ENCODE data around the gene NIT2. TPM values are rescaled to one million over a fixed set of nuclear protein-coding genes. Genes with fewer than 3 reads are reported as not detected.
"Not testable (repeated sequence)": the region's sequence is repeated elsewhere in the genome, so short reads cannot be mapped to it uniquely, and the experiment has no call there.

The NIT2 gene
- 9.4 TPM in 2 replicates for total RNA-seq

- DNase-seq (ENCODE audit: low read depth in 2 of 2): peak; percentile 56 to 88
Measured at GRCh38 chr3:100334488-100335351, at the start of gene NIT2. NIT2 (plus strand) TSS chr3:100334757; CDS start chr3:100334792, 35 bp downstream.

- DNase-seq (ENCODE audit: low read depth in 2 of 2): no peak
Measured at GRCh38 chr3:100288288-100288894, 46.2 kb upstream of the NIT2 start.

GRCh38 chr3:100289339-100289738, 45.2 kb upstream of the NIT2 start:
- peak; percentile 9 to 63 for DNase-seq (ENCODE audit: low read depth in 2 of 2)

GRCh38 chr3:100295089-100295488, 39.5 kb upstream of the NIT2 start:
- no peak for DNase-seq (ENCODE audit: low read depth in 2 of 2)

- DNase-seq (ENCODE audit: low read depth in 2 of 2): peak in 1 of 2 donors; percentile 28
Measured at GRCh38 chr3:100297784-100298183, 36.8 kb upstream of the NIT2 start.

GRCh38 chr3:100299016-100299415, 35.5 kb upstream of the NIT2 start:
- DNase-seq (ENCODE audit: low read depth in 2 of 2): peak; percentile 71 to 78

DNA sequence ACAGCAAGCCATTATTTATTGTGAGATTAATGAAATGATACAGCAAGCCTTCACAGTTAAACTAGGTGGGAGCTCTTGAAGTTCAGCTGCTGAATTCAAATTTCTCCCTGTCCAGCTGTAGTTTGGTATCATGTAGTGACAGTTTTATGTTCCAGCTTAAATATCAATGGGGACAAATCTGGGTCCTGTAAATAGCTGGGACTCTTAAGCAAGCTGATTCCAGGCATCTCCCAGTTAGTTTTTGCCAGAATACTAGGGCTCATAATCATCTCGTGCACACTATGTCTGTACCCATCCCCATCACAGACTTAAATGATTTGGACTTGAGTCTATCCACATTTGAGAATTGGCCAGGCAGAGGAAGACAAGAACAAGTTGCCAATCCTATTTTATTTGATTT, 27.9 kb upstream of the NIT2 start:
- no peak for DNase-seq (ENCODE audit: low read depth in 2 of 2)

- no peak for DNase-seq (ENCODE audit: low read depth in 2 of 2)
Measured at GRCh38 chr3:100310355-100310965, 24.1 kb upstream of the NIT2 start.

- DNase-seq (ENCODE audit: low read depth in 2 of 2): no peak
Measured at GRCh38 chr3:100311011-100311410, 23.5 kb upstream of the NIT2 start.

GRCh38 chr3:100316641-100317069, 17.9 kb upstream of the NIT2 start:
- DNase-seq (ENCODE audit: low read depth in 2 of 2): peak; percentile 43 to 56

- no peak for DNase-seq (ENCODE audit: low read depth in 2 of 2)
Measured at GRCh38 chr3:100317912-100318311, 16.6 kb upstream of the NIT2 start.

DNA sequence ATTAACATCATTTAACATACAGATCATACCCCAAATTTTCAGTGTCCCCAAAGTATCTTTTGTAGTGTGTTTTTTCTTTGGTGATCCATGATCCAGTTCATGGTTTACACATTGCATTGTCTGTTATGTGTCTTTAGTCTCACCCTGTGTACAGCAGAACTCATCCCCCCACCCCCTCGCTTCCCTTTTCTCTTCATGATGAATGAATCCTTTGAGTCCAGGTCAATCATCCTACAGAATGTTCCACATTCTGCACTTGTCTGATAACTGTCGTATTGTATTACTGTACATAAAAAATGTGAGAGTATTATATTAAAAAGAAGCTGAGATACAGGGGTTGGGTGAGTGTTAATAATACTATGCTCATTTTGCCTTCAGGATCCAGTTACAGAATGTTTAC, 14.6 kb upstream of the NIT2 start:
- no peak for DNase-seq (ENCODE audit: low read depth in 2 of 2)

DNA sequence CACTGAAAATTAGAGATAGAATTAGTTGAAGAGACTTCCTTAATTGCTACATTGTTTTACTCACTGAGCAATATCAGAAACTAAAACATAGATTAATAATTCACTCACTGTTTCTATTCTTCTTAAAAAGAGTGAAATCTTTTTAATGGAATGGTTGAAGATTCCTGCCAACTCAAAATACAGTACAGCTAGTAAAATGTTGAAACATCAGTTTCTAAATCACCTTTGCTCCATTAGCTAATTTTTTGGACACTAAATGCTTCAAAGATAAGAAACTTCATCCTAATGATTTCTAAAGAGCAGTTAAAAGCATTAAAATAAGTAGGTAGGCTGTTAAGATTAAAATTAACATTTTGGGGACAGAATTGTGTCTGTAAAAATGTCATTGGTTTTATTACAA, 10.5 kb upstream of the NIT2 start:
- no peak for DNase-seq (ENCODE audit: low read depth in 2 of 2)

GRCh38 chr3:100325827-100326226, 8.7 kb upstream of the NIT2 start:
- no peak for DNase-seq (ENCODE audit: low read depth in 2 of 2)

DNA sequence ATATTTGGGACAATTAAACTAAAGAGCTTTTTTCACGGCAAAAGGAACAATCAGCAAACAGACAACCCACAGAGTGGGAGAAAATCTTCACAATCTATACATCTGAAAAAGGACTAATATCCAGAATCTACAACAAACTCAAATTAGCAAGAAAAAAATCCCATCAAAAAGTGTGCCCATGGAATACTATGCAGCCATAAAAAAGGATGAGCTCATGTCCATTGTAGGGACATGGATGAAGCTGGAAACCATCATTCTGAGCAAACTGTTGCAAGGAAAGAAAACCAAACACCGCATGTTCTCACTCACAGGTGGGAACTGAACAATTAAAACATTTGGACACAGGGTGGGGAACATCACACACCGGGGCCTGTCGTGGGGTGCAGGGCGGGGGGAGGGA, 7.2 kb upstream of the NIT2 start:
- DNase-seq (ENCODE audit: low read depth in 2 of 2): not testable (repeated sequence)

- DNase-seq (ENCODE audit: low read depth in 2 of 2): no peak
Measured at GRCh38 chr3:100329800-100330489, 4.6 kb upstream of the NIT2 start.

- DNase-seq (ENCODE audit: low read depth in 2 of 2): no peak
Measured at GRCh38 chr3:100330651-100331050, 3.9 kb upstream of the NIT2 start.

GRCh38 chr3:100331660-100332059, 2.9 kb upstream of the NIT2 start:
- DNase-seq (ENCODE audit: low read depth in 2 of 2): no peak

GRCh38 chr3:100333051-100333450, 1.5 kb upstream of the NIT2 start:
- no peak for DNase-seq (ENCODE audit: low read depth in 2 of 2)

DNA sequence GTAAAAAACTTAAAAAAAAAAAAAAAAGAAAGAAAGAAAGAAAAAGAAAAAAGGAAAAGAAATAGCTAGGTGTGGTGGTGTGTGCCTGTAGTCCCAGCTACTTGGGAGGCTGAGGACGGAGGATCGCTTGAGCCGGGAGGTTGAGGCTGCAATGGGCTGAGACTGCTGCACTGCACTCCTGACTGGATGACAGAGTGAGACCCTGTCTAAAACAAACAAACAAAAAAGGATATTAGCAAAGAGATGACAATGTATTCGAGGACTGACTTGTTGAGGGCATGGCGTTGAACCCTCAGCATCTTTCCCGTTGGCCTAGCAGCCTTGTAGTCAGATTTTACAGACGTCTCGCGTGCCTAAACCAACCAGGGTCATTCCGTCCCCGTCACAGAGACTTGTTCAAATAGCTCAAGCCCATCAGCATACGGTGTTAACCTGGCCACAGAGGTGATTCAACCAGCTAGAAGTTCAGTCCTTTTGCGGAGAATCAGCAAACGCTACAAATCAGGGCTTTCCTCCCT, 528 bp upstream of the NIT2 start:
- DNase-seq (ENCODE audit: low read depth in 2 of 2): no peak

DNA sequence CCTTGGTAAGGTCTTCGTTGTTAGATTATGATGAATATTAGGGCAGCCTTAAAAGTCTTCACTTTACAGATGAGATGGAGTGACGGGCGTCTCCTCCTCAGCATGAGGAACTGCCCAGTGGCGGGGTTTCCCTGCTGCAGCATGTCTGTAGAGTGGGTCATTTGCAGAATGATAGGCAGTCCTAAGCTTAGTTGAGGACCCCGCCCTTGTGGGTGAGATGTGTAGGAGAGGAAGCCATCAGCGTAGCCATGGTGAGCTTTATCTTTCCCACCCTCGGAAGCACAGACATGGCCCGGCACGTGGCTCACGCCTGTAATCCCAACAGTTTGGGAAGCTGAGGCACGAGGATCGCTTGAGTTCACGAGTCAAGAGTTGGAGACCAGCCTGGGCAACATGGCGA, 877 bp downstream of the NIT2 start:
- DNase-seq (ENCODE audit: low read depth in 2 of 2): no peak

GRCh38 chr3:100336229-100336628, 1.7 kb downstream of the NIT2 start:
- DNase-seq (ENCODE audit: low read depth in 2 of 2): not testable (repeated sequence)
